ENCODE results near the gene RPS6KA5. TPM values are rescaled to one million over a fixed set of nuclear protein-coding genes. Genes with fewer than 3 reads are reported as not detected.
"Not testable (repeated sequence)": the region's sequence is repeated elsewhere in the genome, so short reads cannot be mapped to it uniquely, and the experiment has no call there.

Gene RPS6KA5
- 10 to 100 TPM; 11.1 to 19.0 (median 16.6) TPM for polyA plus RNA-seq

- Mint-ChIP-seq H3K4me3 (peak within 1 kb of the TSS; percentile 74 to 83 (median 79)), H3K27ac (peak within 1 kb of the TSS; percentile 7 to 71 (median 68))
Observed at GRCh38 chr14:91060351-91061055, at the start of gene RPS6KA5. RPS6KA5 (minus strand) TSS chr14:91060641; CDS start chr14:91060434, 207 bp downstream.

GRCh38 chr14:91108941-91109611, 48.6 kb upstream of the RPS6KA5 start:
- H3K27me3 Mint-ChIP-seq (ENCODE audit: low read depth in 3 of 3), result peaks cover 2 to 9% (median 2%) of the 10 kb centered on the region in 3 donors
- no peaks in the 10 kb centered on the region for H3K36me3 Mint-ChIP-seq
- peaks cover 44 to 48% of the 10 kb centered on the region in 2 donors for H3K4me1 Mint-ChIP-seq
- peak overlapping the region; percentile 29 to 58 (median 42) for H3K4me3 Mint-ChIP-seq
- H3K27ac Mint-ChIP-seq, result peak overlapping the region; percentile 71 to 85 (median 80)
- no peak for DNase-seq
- no peaks in the 10 kb centered on the region for H3K9me3 Mint-ChIP-seq

More at GRCh38 chr14:91060351-91061055, at the start of gene RPS6KA5:
- H3K4me1 Mint-ChIP-seq, result peaks cover 45 to 65% of the 10 kb centered on the region in 2 donors
- peaks cover under 1 to 6% (median 2%) of the 10 kb centered on the region in 3 donors for H3K36me3 Mint-ChIP-seq
- peaks cover 0 to 5% (median 0%) of the 10 kb centered on the region in 3 donors for H3K27me3 Mint-ChIP-seq (ENCODE audit: low read depth in 3 of 3)
- DNase-seq, result peak; percentile 100
- H3K9me3 Mint-ChIP-seq, result no peaks in the 10 kb centered on the region

DNA sequence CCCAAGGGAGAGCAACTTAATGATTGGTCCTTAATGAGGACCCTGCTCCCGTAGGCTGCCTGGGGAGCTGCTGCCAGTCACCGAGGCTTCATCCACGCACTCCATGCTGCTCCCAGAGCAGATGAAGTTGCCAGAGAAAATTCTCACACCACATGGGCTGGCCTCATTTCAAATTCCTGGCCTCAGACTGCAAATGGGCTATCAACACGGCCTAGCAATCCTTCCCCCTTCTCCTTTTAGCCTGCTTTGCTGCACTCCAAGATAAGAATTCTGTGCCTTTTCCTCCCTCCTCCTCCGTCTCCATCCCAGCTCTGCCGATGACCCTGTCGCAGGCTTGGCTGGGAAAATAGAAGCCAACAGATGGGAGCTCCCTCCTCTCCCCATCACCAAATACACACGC, 42.7 kb upstream of the RPS6KA5 start:
- H3K4me1 Mint-ChIP-seq, result peaks cover 6 to 8% of the 10 kb centered on the region in 2 donors
- no peaks in the 10 kb centered on the region for H3K9me3 Mint-ChIP-seq
- DNase-seq, result no peak
- peaks cover 0 to 4% (median 2%) of the 10 kb centered on the region in 3 donors for H3K27me3 Mint-ChIP-seq (ENCODE audit: low read depth in 3 of 3)
- peak overlapping the region in 2 of 6 donors; percentile 0 to 63 for H3K27ac Mint-ChIP-seq
- no peak overlapping the region for H3K4me3 Mint-ChIP-seq
- H3K36me3 Mint-ChIP-seq, result no peaks in the 10 kb centered on the region

- Mint-ChIP-seq H3K27me3 (ENCODE audit: low read depth in 3 of 3) (peaks cover 0 to 3% (median 2%) of the 10 kb centered on the region in 3 donors), H3K27ac (no peak overlapping the region), H3K4me3 (no peak overlapping the region), H3K4me1 (no peaks in the 10 kb centered on the region), H3K36me3 (peaks cover 0 to 3% (median 0%) of the 10 kb centered on the region in 3 donors), H3K9me3 (no peaks in the 10 kb centered on the region)
- no peak for DNase-seq
Observed at GRCh38 chr14:91100102-91100501, 39.7 kb upstream of the RPS6KA5 start.

GRCh38 chr14:91098591-91098990, 38.1 kb upstream of the RPS6KA5 start:
- Mint-ChIP-seq H3K27me3 (ENCODE audit: low read depth in 3 of 3) (peaks cover 0 to 3% (median 0%) of the 10 kb centered on the region in 3 donors), H3K9me3 (no peaks in the 10 kb centered on the region), H3K27ac (no peak overlapping the region), H3K4me1 (no peaks in the 10 kb centered on the region), H3K4me3 (no peak overlapping the region), H3K36me3 (peaks cover 0 to 3% (median 3%) of the 10 kb centered on the region in 3 donors)
- DNase-seq, result no peak

- not testable (repeated sequence) for H3K27me3 Mint-ChIP-seq (ENCODE audit: low read depth in 3 of 3); H3K36me3 Mint-ChIP-seq; H3K9me3 Mint-ChIP-seq; H3K4me3 Mint-ChIP-seq; DNase-seq; H3K4me1 Mint-ChIP-seq
- peak overlapping the region in 1 of 6 donors; percentile 40 for H3K27ac Mint-ChIP-seq
Observed at GRCh38 chr14:91097657-91098056, 37.2 kb upstream of the RPS6KA5 start.

DNA sequence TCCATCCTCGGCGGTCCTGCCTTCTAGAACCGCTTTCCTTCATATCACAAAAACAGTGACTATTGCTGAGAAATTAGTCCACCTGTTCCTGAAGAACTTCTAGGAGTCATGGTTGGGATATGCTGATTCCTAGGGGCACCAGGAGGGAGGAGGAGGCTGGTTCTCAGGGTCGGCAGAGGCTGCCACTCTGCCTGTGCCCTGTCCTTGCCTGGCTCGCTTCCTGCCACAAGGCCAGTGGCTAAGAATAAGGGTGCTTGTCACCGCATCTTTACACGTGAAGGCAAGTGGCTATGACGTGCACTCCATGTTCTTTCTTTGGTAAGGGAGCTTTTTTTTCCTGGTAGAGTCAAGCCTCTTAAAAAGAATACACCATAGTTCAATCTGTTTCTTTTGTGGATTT, 34.7 kb upstream of the RPS6KA5 start:
- Mint-ChIP-seq H3K36me3 (peaks cover 0 to 7% (median 3%) of the 10 kb centered on the region in 3 donors), H3K4me3 (no peak overlapping the region), H3K4me1 (no peaks in the 10 kb centered on the region), H3K27ac (no peak overlapping the region), H3K9me3 (no peaks in the 10 kb centered on the region), H3K27me3 (ENCODE audit: low read depth in 3 of 3) (peaks cover 0 to 1% (median 0%) of the 10 kb centered on the region in 3 donors)
- no peak for DNase-seq

GRCh38 chr14:91094772-91095171, 34.3 kb upstream of the RPS6KA5 start:
- peaks cover 0 to 7% (median 3%) of the 10 kb centered on the region in 3 donors for H3K36me3 Mint-ChIP-seq
- H3K9me3 Mint-ChIP-seq, result no peaks in the 10 kb centered on the region
- DNase-seq, result no peak
- H3K27ac Mint-ChIP-seq, result no peak overlapping the region
- no peaks in the 10 kb centered on the region for H3K4me1 Mint-ChIP-seq
- H3K4me3 Mint-ChIP-seq, result no peak overlapping the region
- H3K27me3 Mint-ChIP-seq (ENCODE audit: low read depth in 3 of 3), result peaks cover 0 to 1% (median 0%) of the 10 kb centered on the region in 3 donors

- H3K27me3 Mint-ChIP-seq (ENCODE audit: low read depth in 3 of 3); H3K36me3 Mint-ChIP-seq; DNase-seq; H3K4me1 Mint-ChIP-seq; H3K4me3 Mint-ChIP-seq; H3K9me3 Mint-ChIP-seq: not testable (repeated sequence)
- H3K27ac Mint-ChIP-seq, result peak overlapping the region in 1 of 6 donors; percentile 41
Observed at GRCh38 chr14:91093743-91094472, 33.5 kb upstream of the RPS6KA5 start.

GRCh38 chr14:91092073-91092472, 31.6 kb upstream of the RPS6KA5 start:
- no peak for DNase-seq
- Mint-ChIP-seq H3K27ac (peak overlapping the region in 1 of 6 donors; percentile 20), H3K27me3 (ENCODE audit: low read depth in 3 of 3) (peaks cover 0 to 1% (median 1%) of the 10 kb centered on the region in 3 donors), H3K4me1 (no peaks in the 10 kb centered on the region), H3K36me3 (peaks cover 0 to 7% (median 4%) of the 10 kb centered on the region in 3 donors), H3K4me3 (no peak overlapping the region), H3K9me3 (no peaks in the 10 kb centered on the region)

GRCh38 chr14:91090743-91091142, 30.3 kb upstream of the RPS6KA5 start:
- Mint-ChIP-seq H3K27me3 (ENCODE audit: low read depth in 3 of 3) (peaks cover 0 to 4% (median 0%) of the 10 kb centered on the region in 3 donors), H3K9me3 (no peaks in the 10 kb centered on the region), H3K27ac (no peak overlapping the region), H3K4me3 (no peak overlapping the region), H3K4me1 (no peaks in the 10 kb centered on the region), H3K36me3 (peaks cover 0 to 7% (median 4%) of the 10 kb centered on the region in 3 donors)
- no peak for DNase-seq

DNA sequence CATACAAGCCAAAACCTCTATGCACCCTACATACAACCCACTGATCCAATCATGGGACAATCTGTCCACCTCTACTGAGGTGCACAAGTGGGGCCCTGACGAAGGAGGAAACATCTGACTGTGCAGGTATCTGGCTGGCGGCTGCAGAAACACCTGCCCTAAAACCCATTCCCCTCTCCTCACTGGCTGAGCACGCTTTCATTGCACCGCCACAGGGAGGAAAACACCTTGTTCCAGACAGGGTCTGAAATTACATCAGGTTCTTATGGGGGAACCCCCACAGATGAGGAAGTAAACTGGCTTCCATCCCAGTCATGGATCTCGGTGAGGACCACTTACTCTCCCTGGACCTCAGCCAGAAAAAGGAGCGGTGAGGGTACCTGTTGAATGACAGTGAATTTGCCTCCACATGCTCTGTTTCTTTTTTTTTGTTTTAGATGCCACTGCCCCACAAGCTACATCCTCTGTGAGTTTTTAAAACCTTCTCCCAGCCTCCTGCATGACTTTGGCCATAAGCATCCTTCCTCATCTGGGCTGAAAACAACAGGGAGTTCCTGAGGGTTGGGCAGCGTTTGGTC, 29.6 kb upstream of the RPS6KA5 start:
- Mint-ChIP-seq H3K27ac (no peak overlapping the region), H3K27me3 (ENCODE audit: low read depth in 3 of 3) (peaks cover 0 to 7% (median 3%) of the 10 kb centered on the region in 3 donors), H3K4me1 (no peaks in the 10 kb centered on the region), H3K36me3 (peaks cover 0 to 7% (median 4%) of the 10 kb centered on the region in 3 donors), H3K9me3 (no peaks in the 10 kb centered on the region), H3K4me3 (no peak overlapping the region)
- no peak for DNase-seq

GRCh38 chr14:91088585-91089235, 28.3 kb upstream of the RPS6KA5 start:
- Mint-ChIP-seq H3K27ac (no peak overlapping the region), H3K36me3 (peaks cover 3 to 11% (median 6%) of the 10 kb centered on the region in 3 donors), H3K9me3 (no peaks in the 10 kb centered on the region), H3K4me3 (no peak overlapping the region), H3K27me3 (ENCODE audit: low read depth in 3 of 3) (peaks cover 0 to 7% (median 3%) of the 10 kb centered on the region in 3 donors), H3K4me1 (no peaks in the 10 kb centered on the region)
- no peak for DNase-seq
